ENCODE measurements around the gene U2SURP.
"Not testable (repeated sequence)": the region's sequence is repeated elsewhere in the genome, so short reads cannot be mapped to it uniquely, and the experiment has no call there.

Gene U2SURP

DNA sequence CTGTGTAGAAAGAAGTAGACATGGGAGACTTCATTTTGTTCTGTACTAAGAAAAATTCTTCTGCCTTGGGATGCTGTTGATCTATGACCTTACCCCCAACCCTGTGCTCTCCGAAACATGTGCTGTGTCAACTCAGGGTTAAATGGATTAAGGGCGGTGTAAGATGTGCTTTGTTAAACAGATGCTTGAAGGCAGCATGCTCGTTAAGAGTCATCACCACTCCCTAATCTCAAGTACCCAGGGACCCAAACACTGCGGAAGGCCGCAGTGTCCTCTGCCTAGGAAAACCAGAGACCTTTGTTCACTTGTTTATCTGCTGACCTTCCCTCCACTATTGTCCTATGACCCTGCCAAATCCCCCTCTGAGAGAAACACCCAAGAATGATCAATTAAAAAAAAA is 72.6 kb downstream of the U2SURP start:
- not testable (repeated sequence) for DNase-seq

DNA sequence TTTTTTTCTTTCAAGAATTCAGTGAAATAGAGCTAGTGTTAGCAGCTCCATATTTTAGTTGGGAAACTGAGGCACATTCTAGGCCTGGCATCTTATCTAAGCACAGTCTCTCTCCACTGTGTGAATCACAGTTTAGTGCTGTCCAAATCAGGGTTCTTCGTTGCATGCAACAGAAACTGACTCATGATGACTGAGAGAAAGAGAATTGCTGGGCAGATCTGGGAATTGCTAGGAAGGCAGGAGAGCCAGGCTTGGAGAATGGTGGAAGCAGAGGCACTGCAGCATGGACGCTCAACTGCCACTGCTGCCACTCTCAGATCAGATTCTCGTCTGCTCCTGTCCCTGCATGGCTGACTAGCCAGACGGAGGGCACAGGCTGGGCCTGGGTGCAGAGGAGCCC is 77.5 kb downstream of the U2SURP start:
- no peak for DNase-seq

DNA sequence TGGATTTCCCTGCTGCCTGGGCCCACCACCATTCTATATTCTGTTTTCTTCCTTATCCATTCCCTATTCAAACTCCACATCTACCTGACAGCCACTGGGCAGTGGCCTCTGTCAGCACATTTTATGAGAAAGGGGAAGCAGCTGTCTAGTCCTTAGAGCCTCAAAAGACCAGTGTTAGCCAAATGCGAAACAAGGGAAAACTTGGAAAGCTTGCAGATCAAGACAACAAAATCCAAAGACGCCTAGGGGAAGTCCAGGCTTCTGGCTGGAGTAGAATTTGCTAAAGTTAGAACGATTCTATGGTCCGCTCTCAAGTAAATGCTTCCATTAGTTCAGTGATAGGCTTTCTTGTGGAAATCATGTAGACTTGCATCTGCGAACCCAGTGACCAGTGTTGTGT is 78.8 kb downstream of the U2SURP start:
- no peak for DNase-seq

DNA sequence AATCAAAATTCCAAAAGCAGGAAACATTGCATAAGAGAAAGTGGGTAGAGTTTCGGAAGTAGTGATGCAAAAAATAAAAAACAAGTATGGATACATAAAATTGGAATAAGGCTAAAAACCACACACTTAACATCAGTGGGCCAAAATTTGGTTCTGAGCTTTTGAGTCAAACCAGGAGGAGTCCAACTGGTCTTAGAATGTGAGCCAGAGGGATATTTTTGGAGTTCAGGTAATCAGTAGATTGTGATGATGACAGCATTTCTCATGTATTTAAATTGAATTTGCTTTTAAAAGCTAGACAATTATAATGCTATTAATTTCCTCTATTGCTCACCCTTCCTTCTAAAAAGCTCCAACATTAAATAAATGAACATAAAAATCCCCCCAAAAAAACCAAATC is 80.0 kb downstream of the U2SURP start:
- no peak for DNase-seq

DNA sequence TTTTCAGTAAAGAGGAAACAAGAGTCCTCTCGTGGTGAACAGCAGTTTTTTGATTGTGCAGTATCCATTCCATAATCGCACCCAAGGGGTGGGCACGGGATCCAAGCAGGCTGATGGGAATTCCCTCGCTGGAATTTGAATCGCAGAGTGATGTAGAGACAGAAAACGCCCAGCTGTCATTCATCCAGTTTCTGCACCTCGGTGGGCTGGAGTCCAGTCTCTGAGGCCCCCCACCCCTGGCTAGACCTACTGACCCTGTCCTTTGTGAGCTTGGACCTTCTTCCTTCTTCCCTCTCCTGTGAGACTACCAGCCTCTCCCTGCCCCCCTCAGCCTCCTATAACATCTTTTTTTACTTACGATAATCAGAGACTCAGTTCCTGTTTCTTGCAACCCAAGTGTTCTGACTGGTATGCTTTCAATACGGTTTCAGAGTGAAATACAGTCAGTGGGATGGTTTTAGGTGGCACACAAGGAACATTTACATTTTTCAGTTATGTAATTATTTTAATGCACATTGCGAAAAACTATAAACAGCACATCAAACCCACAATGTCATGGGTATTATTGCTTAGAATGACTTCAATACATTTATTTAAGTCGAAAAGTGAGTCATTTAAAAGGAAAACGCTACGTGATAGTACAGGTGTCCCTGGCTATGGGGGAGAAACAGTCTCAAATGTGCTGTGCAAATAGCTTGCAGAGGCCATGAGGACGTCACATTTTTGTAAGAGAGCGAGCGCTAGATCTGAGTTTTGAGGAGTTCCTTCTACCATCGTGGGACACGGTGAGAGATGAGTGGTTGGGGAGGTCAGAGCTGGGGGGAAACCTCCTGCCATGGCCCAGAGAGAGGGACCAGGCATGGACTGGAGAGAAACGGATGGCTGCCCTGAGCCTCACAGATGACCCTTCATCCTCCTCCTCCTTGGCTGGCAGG is 80.7 kb downstream of the U2SURP start:
- DNase-seq = no peak

DNA sequence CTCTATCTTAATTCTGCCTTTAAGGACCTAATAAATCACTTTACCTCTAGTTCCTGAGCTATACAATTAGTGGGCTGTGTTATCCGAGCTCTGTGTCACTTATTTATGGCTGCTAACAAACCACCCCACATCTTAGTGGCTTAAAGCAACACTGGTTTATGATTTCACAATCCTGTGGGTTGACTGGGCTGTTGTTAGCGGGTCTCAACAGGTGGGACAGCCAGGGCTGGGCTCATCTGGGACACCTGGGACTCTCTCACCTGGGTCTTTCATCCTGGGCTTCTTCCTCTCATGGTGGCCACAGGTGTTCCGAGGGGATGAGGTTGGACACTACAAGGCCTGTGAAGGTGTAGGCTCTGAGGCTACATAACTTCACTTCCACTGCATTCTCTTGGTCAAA is 82.4 kb downstream of the U2SURP start:
- DNase-seq = no peak

DNA sequence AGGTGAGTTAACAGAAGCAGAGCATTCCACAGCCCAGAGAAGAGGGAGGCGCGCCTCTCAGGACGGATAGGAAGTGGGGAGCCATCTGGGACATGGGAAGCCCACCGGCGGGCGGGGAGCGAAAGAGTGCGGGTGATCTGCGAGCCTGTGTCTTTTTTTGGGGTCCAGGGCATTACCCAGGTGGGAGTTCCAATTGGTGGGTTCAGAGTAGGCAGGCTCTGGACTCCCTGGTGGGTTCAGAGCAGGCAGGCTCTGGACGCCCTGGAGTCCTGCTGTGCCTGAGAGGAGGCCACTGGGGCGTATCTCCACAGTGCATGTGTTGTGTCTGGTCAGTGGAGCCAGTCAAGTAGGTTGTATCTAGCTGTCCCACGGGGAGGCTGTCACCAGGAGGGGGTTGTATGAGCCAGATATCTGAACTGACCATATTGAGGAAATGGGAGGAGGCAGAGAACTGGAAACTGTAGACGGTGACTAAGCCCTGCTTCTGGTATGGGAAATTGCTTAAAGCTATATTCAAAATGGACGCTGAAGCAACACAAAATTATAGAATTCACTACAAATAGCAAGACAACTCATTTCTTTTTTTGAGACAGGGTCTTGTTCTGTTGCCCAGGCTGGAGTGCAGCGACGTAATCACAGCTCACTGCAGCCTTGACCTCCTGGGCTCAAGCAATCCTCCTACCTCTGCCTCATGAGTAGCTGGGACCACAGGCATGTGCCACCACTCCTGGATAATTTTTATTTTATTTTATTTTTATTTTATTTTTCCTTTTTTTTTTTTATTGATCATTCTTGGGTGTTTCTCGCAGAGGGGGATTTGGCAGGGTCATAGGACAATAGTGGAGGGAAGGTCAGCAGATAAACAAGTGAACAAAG is 83.7 kb downstream of the U2SURP start:
- no peak for DNase-seq

DNA sequence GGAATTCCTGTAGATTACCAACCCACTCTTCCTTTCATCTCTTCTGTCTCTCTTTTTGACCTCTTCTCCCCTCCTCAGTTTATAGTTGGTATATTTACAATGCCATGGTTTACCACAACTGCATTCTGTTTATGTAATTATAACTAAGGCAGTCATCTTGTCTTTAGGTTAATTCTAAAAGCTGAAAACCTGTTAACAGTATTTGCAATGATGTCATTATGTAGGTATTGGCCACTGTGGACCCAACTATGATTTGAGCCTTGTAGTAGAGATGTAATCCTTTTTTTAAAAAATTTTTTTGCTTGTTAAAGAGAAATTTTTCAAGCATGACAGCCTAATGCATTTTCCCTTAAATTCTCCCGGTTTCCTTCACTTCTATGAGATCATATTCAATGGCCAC is 87.5 kb downstream of the U2SURP start:
- DNase-seq = no peak

DNA sequence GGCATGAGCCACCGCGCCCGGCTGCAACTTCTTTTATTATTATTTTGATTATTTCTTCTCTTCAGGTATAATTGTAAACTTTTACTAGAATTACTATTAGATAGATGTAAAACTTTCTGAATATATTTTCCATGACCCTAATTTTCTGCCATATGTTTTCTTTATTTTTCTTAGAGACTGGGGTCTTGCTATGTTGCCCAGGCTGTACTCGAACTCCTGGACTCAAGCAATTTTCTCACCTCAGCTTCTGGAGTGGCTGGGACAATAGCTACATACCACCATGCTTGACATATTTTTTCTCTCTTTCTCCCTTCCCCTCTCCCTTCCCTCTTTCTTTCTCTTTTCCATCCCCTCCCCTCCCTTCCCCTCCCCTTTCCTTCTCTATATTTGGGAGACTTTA is 88.6 kb downstream of the U2SURP start:
- DNase-seq = no peak

DNA sequence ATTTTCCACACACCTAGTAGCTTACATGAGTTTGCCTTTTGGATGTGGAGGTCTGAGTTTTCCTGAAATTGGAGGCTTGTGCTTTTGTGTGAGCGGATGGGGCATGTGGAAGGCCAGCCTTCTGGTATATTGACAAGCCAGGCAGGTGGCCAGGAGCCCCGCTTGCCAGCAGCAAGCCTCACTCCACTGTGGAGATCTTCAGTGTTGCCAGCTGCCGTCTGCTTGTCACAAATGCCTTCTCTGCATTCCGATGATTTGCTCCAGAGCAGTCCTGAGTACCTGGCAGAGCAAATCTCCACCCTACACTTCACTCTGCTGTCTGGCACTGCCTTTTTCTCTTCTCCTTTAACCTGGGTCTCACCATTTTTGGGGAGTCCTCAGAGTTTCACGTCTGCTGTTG is 89.1 kb downstream of the U2SURP start:
- DNase-seq = no peak

DNA sequence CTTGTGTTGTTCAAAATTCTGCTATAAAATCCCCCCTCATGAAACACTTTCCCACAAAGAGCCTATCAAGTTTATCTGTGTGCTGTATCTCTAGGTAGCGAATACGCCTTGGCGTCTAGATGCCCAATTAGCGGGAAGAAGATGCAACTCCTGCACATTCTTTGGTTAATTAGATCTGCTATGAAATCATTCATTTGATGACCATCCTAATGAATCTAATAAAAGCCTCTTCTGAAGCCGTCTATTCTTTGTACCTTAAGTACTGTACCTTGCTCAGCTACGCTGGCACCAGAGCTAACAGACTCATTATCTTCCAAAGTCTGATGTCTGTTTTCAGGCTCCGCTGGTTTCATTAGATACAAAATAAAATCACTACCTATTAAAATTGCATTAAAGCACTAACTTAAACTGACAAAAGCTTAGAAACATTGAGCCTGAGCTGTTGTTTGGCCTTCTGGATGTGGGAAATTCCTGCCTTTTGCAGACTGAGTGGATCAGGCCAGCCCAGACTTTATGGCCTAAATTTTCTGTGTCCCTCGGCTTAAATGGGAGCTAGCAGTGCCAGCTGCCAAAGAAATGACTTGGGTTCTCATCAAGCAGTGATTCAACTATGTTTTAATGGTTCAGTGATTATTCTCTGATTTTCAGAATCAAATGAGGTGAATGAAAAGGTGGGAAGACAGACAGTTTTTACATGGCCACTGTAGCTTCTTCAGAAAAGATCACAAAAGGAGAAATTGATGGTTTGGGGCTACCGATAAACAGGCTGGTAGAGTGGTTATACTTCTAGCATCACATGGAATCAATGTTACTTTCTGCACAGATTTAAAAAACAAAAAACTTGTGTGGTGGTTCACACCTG is 89.8 kb downstream of the U2SURP start:
- DNase-seq = no peak

DNA sequence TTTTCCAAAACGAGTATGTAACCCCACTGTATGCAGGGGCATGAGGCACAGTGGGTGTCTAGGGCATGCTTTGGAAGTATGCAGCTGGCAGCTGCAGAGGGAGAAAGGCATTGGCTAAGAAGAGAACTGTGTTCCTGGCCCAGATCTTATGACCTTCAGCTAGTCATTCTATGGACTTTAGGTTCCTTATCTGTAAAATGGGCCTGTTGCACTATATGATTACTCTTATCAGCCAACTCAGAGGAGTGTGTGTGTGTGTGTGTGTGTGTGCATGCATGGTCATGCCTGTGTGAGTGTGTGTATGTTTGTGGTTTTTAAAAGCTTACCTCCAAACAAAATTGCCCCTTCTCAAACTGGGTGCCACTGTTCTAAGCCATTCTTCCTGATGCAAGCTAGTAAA is 90.8 kb downstream of the U2SURP start:
- no peak for DNase-seq

DNA sequence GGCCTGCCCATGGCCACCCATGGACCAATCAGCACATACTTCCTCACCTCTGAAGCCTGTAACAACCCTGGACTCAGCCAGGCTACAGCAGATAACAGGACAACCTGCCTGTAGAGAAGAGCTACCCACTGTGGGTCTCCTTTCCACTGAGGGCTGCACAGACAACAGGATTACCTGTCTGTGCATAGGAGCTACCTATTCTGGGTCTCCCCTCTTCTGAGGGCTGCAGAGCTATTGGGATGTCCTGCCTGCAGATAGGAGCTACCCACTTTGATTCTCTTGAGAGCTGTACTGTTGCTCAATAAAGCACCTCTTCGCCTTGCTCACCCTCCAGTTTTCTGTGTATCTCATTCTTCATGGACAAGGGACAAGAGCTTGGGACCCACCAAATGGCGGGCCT is 94.4 kb downstream of the U2SURP start:
- DNase-seq = no peak

DNA sequence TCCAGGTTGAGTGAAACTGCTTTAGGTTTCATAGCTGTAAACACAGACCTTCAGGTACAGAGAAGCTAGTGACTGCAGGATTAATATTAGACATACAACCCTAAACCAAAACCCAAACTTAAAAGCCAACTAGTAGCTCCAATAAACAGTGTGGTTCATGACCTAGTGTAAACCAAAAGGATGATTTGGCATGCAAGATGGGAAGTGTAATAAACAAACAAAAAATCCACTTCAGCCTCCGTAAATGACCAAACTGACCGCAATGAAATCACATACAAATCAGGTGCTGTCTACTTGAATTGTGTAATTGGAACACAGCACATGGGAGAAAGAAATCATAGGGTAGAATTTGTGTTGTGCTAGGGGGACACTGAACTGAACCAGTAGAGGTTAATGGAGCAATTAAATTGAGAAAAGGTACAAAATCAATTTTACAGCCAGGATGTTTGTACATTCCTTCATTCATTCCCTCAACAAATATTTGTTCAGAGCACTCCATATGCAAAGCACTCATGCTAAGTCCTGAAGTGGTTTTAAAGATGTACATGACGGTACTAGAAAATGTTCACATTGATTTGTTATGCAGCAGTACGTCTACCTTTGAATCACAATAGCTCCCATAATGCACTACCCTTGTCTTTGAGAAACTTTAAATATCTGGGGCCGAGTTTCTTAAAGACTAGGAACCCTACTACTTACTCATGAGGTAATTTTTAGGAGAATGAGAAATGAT is 96.8 kb downstream of the U2SURP start:
- no peak for DNase-seq

DNA sequence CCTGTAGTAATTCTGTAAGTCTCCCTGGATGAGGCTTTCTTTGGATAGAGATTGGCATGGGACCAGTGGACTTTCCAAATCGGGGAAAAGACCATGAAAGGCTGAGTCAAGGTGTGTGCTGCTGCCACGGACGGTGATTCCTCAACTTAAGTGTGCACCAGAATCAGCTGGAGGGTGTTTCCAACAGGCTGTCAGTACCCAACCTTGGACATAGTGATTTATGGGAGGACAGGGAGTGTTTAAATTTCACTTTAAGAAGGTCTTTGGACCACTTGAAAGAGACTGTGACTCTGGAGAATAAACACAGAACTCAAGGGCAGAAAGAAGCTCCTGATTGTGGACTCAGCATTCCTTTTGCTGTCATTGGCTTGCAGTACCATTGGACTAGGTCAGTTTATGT is 97.8 kb downstream of the U2SURP start:
- DNase-seq = no peak

DNA sequence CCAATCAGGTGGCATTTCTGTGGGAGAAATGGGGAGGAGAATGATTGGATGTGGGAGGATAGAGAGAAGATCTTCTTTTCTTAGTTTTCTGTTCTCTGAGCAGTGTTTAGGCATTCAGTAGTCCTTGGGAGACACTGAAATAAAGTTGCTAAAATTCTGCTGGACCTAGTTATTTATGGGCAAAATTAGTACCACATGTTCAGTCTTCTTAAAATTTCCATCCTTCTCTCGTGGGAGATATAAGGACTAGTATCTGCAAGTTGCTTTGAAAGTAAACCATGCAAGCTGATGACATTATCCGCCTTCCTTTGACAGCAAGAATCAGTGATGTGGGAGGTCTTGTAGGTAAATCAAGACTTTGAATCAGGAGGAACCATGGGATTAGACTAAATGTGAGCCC is 98.3 kb downstream of the U2SURP start:
- no peak for DNase-seq

DNA sequence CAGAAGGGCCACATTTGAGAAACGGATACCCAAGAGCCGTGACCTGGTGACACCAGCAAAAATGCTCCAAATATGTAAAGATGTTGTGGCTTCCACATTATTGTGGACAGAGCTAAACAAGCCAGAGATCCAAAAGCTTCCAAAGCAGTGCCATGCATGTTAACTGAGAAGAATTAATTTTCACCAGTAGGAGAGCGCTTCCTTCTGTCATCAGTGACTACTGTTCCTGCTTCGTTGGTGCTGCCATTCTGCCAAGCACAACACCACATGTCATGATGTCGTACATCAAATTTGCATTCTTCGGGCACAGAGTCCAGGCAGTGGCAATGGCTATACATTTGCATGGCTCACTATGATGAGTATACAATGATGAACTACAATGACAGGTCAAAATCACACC is 99.1 kb downstream of the U2SURP start:
- DNase-seq = no peak

DNA sequence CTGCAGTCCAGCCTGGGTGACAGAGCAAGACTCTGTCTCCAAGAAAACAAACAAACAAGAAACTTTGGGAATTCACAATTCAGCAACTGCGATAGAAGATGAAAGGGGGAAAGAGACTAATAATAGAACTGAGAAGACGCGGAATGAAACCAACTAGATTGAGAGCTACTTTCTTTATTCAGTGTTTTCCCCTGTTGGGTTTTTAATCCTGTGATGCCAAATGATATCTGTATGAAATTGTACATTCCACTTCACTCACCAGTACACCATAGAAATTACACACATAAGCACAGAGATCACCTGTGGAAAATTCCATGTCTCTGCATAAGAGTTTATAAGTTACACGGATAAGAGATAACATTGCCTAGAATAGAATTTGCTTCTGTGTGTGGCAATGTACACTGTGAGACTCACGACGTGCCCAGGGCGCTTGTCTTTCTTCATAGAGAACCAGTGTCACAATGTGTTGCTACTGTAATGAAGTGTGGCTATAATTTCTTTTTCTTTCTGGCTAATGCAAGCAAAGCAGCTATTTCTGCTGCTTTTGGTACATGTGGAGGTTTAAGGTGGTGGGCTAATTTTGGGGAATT is 100.5 kb downstream of the U2SURP start:
- no peak for DNase-seq

DNA sequence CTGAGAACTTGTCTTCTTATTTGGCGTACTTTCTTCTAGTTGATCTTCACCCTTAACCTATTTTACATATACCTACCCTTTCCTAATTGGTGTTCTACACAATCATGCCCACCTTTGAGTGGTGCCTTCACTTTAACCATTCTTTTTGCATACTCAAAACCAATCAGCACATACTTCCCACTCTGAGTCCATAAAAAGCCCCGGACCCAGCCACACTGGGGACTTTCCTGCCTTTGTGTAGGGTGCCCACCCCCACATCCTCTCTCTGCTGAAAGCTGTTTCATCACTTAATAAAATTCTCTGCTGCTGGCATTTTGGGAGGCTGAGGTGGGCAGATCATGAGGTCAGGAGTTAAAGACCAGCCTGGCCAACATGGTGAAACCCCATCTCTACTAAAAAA is 102.3 kb downstream of the U2SURP start:
- no peak for DNase-seq

DNA sequence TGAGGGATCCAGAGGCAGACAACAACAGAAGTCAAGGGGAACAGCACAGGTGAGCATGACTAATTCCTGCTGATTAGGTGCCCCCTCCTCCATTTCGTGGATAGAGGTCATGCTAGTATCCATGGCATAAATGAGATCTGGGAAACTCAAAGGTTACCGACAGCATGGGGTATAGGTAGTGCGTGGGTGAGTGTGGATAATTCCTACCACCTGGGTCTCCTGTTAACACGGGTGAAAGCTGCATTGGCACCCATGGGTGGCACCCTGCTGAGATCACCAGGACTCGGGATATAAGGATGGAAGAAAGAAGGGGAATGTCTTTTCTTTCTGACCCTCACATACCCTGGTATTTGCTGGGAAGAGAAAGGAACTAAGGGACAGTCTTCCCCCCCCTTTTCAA is 103.8 kb downstream of the U2SURP start:
- DNase-seq = no peak

DNA sequence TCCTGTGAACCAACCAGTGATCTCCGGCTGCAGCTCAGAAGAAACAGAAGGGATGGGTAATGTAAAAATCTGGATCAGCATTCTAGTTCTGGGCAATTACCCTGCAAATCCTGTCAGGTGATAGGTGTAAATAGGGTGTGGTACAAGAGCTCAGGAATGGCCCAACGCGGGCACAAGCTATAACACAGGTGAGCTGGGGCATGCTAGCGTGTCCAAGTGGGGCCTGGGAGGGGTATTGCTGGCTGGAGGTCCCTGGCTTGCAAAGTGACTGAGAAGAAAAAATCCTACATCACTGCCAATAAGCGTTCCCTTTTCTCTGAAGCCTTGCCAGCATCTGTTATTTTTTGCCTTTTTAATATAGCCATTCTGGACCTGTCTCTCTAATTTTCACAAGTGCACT is 108.5 kb downstream of the U2SURP start:
- no peak for DNase-seq

Measured in NCI-H1436 (cell line).